Liver (tissue), 9 donors: ENCODE measurements around the gene LDLRAD4. TPM values are rescaled to one million over a fixed set of nuclear protein-coding genes. Genes with fewer than 3 reads are reported as not detected.

Experiments
- DNase-seq: peaks from one replicate; pipeline ENCODE4 v3.0.0-alpha.2; 2017; ENCODE audit warnings: low spot score
- H3K27ac ChIP-seq, 2 donors: one replicate each; pipeline ENCODE4 v1.7.0; 2013; ENCODE audit warnings: inconsistent platforms in 2 of 2, low read length in 2 of 2, control low read depth in 1 of 2, low read depth in 1 of 2, mild to moderate bottlenecking in 1 of 2
- H3K27me3 ChIP-seq, 4 donors: one replicate each; pipeline versions ENCODE4 v1.6.1 to v1.7.0; 2013; ENCODE audit warnings: low read length in 3 of 4, inconsistent platforms in 1 of 4, mild to moderate bottlenecking in 1 of 4, moderate library complexity in 1 of 4; ENCODE audit not compliant: control insufficient read depth in 4 of 4, insufficient read depth in 4 of 4
- H3K36me3 ChIP-seq, 4 donors: one replicate each; pipeline versions ENCODE4 v1.6.1 to v1.7.0; 2013; ENCODE audit warnings: low read length in 3 of 4, mild to moderate bottlenecking in 3 of 4, low read depth in 1 of 4, moderate library complexity in 1 of 4; ENCODE audit not compliant: control insufficient read depth in 4 of 4, insufficient read depth in 3 of 4
- H3K4me1 ChIP-seq, 4 donors: one replicate each; pipeline versions ENCODE4 v1.6.1 to v1.7.0; 2013; ENCODE audit warnings: low read length in 3 of 4, mild to moderate bottlenecking in 3 of 4, moderate library complexity in 1 of 4; ENCODE audit not compliant: control insufficient read depth in 4 of 4, insufficient read depth in 4 of 4
- H3K4me3 ChIP-seq, 3 donors: one replicate each; pipeline versions ENCODE4 v1.6.1 to v1.7.0; 2013; ENCODE audit warnings: low read length in 3 of 3, control low read depth in 1 of 3, low read depth in 1 of 3, mild to moderate bottlenecking in 1 of 3
- H3K9ac ChIP-seq, 2 donors: one replicate each; pipeline ENCODE4 v1.7.0; 2013; ENCODE audit warnings: low read length in 2 of 2, mild to moderate bottlenecking in 2 of 2, moderate library complexity in 2 of 2, control low read depth in 1 of 2, low read depth in 1 of 2
- H3K9me3 ChIP-seq, 4 donors: one replicate each; pipeline versions ENCODE4 v1.6.1 to v1.7.0; 2013; ENCODE audit warnings: low read length in 3 of 4; ENCODE audit not compliant: control insufficient read depth in 4 of 4
- CTCF ChIP-seq: fragments of 150-350 bp; IDR thresholded peaks from 2 replicates; pipeline ENCODE4 v1.5.1; 2017; ENCODE audit warnings: improper control_type of control experiment, low read depth, low read length; ENCODE audit not compliant: missing input control
- EGR1 ChIP-seq, 2 donors: IDR thresholded peaks; 2 replicates each; pipeline ENCODE4 v1.6.1; 2016 to 2018; ENCODE audit warnings: antibody characterized with exemption in 2 of 2, low read depth in 2 of 2
- FOXA1 ChIP-seq: IDR thresholded peaks from 2 replicates; pipeline ENCODE4 v1.6.1; 2016; ENCODE audit warnings: antibody characterized with exemption
- GABPA ChIP-seq, 2 donors: IDR thresholded peaks in 1 of 2; conservative IDR thresholded peaks in 1 of 2; 2 replicates each; pipeline ENCODE4 v1.6.1; 2016; ENCODE audit warnings: antibody characterized with exemption in 2 of 2, mild to moderate bottlenecking in 1 of 2, moderate library complexity in 1 of 2
- HNF4A ChIP-seq, 2 donors: conservative IDR thresholded peaks; 2 replicates each; pipeline ENCODE4 v1.6.1; 2016; ENCODE audit warnings: antibody characterized with exemption in 2 of 2, mild to moderate bottlenecking in 2 of 2
- HNF4G ChIP-seq: IDR thresholded peaks from 2 replicates; pipeline ENCODE4 v1.6.1; 2016; ENCODE audit warnings: antibody characterized with exemption
- MAX ChIP-seq: IDR thresholded peaks from 2 replicates; pipeline ENCODE4 v1.6.1; 2016; ENCODE audit warnings: antibody characterized with exemption
- NR2F2 ChIP-seq: IDR thresholded peaks from 2 replicates; pipeline ENCODE4 v1.6.1; 2016; ENCODE audit warnings: antibody characterized with exemption
- RAD21 ChIP-seq, 2 donors: IDR thresholded peaks; 2 replicates each; pipeline ENCODE4 v1.6.1; 2016; ENCODE audit warnings: antibody characterized with exemption in 2 of 2, mild to moderate bottlenecking in 2 of 2
- RXRA ChIP-seq, 2 donors: IDR thresholded peaks; 2 replicates each; pipeline ENCODE4 v1.6.1; 2017 to 2018; ENCODE audit warnings: antibody characterized with exemption in 2 of 2, mild to moderate bottlenecking in 1 of 2
- SP1 ChIP-seq: IDR thresholded peaks from 2 replicates; pipeline ENCODE4 v1.6.1; 2018; ENCODE audit warnings: antibody characterized with exemption, mild to moderate bottlenecking
- TAF1 ChIP-seq: conservative IDR thresholded peaks from 2 replicates; pipeline ENCODE4 v1.6.1; 2016; ENCODE audit warnings: antibody characterized with exemption, mild to moderate bottlenecking
- YY1 ChIP-seq: IDR thresholded peaks from 2 replicates; pipeline ENCODE4 v1.6.1; 2016; ENCODE audit warnings: antibody characterized with exemption, mild to moderate bottlenecking
- WGBS: extraction: QIAGEN DNeasy Blood & Tissue Kit; methylation state at CpG from one replicate; pipeline ENCODE4 v1.1.7; 2013; 5-methylcytosine and 5-hydroxymethylcytosine counted together
- polyA plus RNA-seq, 2 donors: library from polyadenylated mRNA; stranded (reverse) in 1 of 2; unstranded in 1 of 2; fragments of 200-250 nt in 1 of 2; fragments of >200 nt in 1 of 2; fragmentation: Nextera tagmentation in 1 of 2; extraction: Ambion mirVana in 1 of 2; gene quantifications; one replicate each; pipeline versions ENCODE4 v1.2.1 to v1.2.3, GENCODE V29; 2013 to 2015
- total RNA-seq, 2 donors: library from RNA; depleted of rRNA; stranded (reverse); fragments of >200 nt; gene quantifications; one replicate each; pipeline ENCODE4 v1.2.3, GENCODE V29; 2014
- TF ChIP-seq, protein P1 (sequence below): IDR thresholded peaks from 2 replicates; pipeline ENCODE4 v1.6.1; 2016; ENCODE audit warnings: antibody characterized with exemption
- donor health status: healthy.
- donor health status: healthy.
- donor health status: healthy.
- donor health status: healthy.
- donor health status: healthy.

The LDLRAD4 gene
- total and polyA plus RNA-seq, 4 donors, result 4.8 to 41.7 (median 12.7) TPM

GRCh38 chr18:13619505-13620205, 401.1 kb downstream of the LDLRAD4 start:
- H3K36me3 ChIP-seq, result peaks cover 4 to 18% (median 7%) of the 10 kb centered on the region in 4 donors
- no peak for TF ChIP-seq NR2F2
- no peak for TF ChIP-seq FOXA1
- TF ChIP-seq YY1, result no peak
- no peak for TF ChIP-seq CTCF
- no peak for TF ChIP-seq TAF1
- no peak for TF ChIP-seq MAX
- no peak for TF ChIP-seq HNF4A (conservative IDR thresholded peaks at IDR 0.05)
- no peak for TF ChIP-seq RAD21 (IDR thresholded peaks at IDR 0.05)
- no peak overlapping the region for H3K9ac ChIP-seq
- peaks cover 0 to 2% (median 0%) of the 10 kb centered on the region in 4 donors for H3K4me1 ChIP-seq
- H3K9me3 ChIP-seq, result no peaks in the 10 kb centered on the region
- no peaks in the 10 kb centered on the region for H3K27me3 ChIP-seq
- no peak overlapping the region for H3K4me3 ChIP-seq
- no peak overlapping the region for H3K27ac ChIP-seq
- 93% methylated on average over 20 of the region's 20 CpGs for WGBS
- no peak for DNase-seq

DNA sequence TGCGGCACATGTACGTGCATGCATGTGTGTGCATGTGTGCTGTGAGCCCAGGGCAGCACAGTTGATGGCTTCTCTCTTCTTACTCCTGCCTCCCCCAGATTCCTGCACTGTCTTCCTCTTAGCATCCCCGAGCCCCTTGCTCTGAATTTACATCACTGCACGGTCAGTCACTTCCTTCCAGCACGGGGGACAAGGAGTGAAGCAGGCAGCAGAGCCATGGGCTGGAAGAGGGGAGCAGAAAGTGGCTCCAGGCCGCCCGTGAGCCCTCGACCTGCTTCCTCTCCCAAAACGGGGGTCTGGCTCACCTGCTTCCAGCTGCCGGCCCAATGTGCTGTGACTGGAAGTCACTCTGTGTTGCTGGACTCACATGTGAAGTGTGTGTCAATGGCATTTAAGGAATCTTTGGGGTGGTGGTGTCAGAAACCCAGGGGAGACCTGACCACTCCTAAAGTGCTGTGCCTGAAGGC, 401.7 kb downstream of the LDLRAD4 start:
- no peak for DNase-seq
- H3K9ac ChIP-seq, result no peak overlapping the region
- H3K9me3 ChIP-seq, result no peaks in the 10 kb centered on the region
- H3K36me3 ChIP-seq, result peaks cover 4 to 18% (median 7%) of the 10 kb centered on the region in 4 donors
- no peak overlapping the region for H3K4me3 ChIP-seq
- 97% methylated on average over 10 of the region's 10 CpGs for WGBS
- no peaks in the 10 kb centered on the region for H3K27me3 ChIP-seq
- no peak overlapping the region for H3K27ac ChIP-seq
- no peaks in the 10 kb centered on the region for H3K4me1 ChIP-seq
- TF ChIP-seq GABPA (IDR thresholded peaks at IDR 0.05 in 1 of 2, conservative IDR thresholded peaks at IDR 0.05 in 1 of 2) (no peak), EGR1 (IDR thresholded peaks at IDR 0.05; ENCODE audit: low read depth in 2 of 2) (no peak), RXRA (IDR thresholded peaks at IDR 0.05) (no peak), FOXA1 (no peak), RAD21 (IDR thresholded peaks at IDR 0.05) (no peak), SP1 (no peak)

GRCh38 chr18:13620818-13621445, 402.4 kb downstream of the LDLRAD4 start:
- H3K9ac ChIP-seq, result no peak overlapping the region
- no peaks in the 10 kb centered on the region for H3K9me3 ChIP-seq
- no peak for DNase-seq
- WGBS, result 97% methylated on average over 29 of the region's 29 CpGs
- H3K27ac ChIP-seq, result no peak overlapping the region
- TF ChIP-seq HNF4G (no peak), HNF4A (conservative IDR thresholded peaks at IDR 0.05) (no peak)
- TF ChIP-seq, protein P1, sequence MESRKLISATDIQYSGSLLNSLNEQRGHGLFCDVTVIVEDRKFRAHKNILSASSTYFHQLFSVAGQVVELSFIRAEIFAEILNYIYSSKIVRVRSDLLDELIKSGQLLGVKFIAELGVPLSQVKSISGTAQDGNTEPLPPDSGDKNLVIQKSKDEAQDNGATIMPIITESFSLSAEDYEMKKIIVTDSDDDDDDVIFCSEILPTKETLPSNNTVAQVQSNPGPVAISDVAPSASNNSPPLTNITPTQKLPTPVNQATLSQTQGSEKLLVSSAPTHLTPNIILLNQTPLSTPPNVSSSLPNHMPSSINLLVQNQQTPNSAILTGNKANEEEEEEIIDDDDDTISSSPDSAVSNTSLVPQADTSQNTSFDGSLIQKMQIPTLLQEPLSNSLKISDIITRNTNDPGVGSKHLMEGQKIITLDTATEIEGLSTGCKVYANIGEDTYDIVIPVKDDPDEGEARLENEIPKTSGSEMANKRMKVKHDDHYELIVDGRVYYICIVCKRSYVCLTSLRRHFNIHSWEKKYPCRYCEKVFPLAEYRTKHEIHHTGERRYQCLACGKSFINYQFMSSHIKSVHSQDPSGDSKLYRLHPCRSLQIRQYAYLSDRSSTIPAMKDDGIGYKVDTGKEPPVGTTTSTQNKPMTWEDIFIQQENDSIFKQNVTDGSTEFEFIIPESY, result no peak
- no peaks in the 10 kb centered on the region for H3K4me1 ChIP-seq
- H3K27me3 ChIP-seq, result no peaks in the 10 kb centered on the region
- H3K36me3 ChIP-seq, result peaks cover 4 to 18% (median 7%) of the 10 kb centered on the region in 4 donors
- no peak overlapping the region for H3K4me3 ChIP-seq
